Nephron progenitor cell (in vitro differentiated cells): ENCODE results near the gene ERBB4.
A peak's percentile ranks its signal among the peaks of the same experiment; 100 is the strongest.

Source experiments
- DNase-seq: peaks from one replicate; pipeline ENCODE4 v3.0.0; 2021
- H3K27ac Mint-ChIP-seq: 2 replicates; pipeline ENCODE4 v1.8.0; 2021; ENCODE audit warnings: mild to moderate bottlenecking, moderate library complexity, mixed read lengths
- H3K27me3 Mint-ChIP-seq: 2 replicates; pipeline ENCODE4 v1.8.0; 2021; ENCODE audit warnings: mild to moderate bottlenecking, low read depth, mixed read lengths; ENCODE audit not compliant: poor library complexity
- H3K36me3 Mint-ChIP-seq: 2 replicates; pipeline ENCODE4 v1.8.0; 2021; ENCODE audit warnings: low read depth, mixed read lengths
- H3K4me1 Mint-ChIP-seq: 2 replicates; pipeline ENCODE4 v1.8.0; 2021; ENCODE audit warnings: mixed read lengths
- H3K4me3 Mint-ChIP-seq: 2 replicates; pipeline ENCODE4 v1.8.0; 2021; ENCODE audit warnings: mild to moderate bottlenecking, moderate library complexity, mixed read lengths
- H3K9me3 Mint-ChIP-seq: 2 replicates; pipeline ENCODE4 v1.8.0; 2021; ENCODE audit warnings: mild to moderate bottlenecking, moderate library complexity, mixed read lengths
- TF ChIP-seq, protein P1 (sequence below): fragments of 200-600 bp; sonication (generic); IDR thresholded peaks from 2 replicates; pipeline ENCODE4 v1.5.0; 2021; ENCODE audit warnings: antibody characterized with exemption

ERBB4 gene

DNA sequence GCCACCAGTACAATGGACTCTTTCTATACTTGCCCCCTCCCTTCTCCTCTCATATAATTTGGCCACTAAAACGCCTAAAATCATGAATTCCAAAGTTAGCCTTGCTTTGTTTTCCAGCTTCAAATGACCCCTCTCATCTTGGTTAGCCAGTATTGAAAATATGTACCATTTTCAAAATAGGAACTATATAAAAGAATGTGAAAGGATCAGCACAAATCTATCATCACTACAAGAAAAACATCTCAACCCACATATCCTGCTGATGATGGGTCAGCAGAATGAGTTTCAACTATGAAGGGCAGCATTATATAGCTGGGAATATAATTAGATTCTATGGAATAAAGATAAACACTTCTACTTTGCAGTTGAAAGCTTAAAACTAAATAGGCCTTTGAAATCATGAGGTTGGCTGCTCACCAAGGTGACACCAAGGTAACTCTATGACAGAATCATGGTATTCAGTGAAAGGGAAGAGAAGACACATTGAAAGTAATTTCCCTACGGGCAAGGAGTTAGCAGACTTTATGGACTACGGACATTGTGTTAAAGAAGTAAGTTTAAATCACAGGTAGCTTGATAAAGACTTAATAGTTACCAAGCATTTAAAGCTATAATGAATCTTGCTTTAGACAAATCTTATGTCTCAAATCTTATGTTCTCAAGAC, 1109.2 kb downstream of the ERBB4 start:
- no peaks in the 10 kb centered on the region for H3K36me3 Mint-ChIP-seq
- H3K4me1 Mint-ChIP-seq: no peaks in the 10 kb centered on the region
- H3K27ac Mint-ChIP-seq: no peak overlapping the region
- H3K4me3 Mint-ChIP-seq: no peak overlapping the region
- no peaks in the 10 kb centered on the region for H3K9me3 Mint-ChIP-seq
- TF ChIP-seq, protein P1, sequence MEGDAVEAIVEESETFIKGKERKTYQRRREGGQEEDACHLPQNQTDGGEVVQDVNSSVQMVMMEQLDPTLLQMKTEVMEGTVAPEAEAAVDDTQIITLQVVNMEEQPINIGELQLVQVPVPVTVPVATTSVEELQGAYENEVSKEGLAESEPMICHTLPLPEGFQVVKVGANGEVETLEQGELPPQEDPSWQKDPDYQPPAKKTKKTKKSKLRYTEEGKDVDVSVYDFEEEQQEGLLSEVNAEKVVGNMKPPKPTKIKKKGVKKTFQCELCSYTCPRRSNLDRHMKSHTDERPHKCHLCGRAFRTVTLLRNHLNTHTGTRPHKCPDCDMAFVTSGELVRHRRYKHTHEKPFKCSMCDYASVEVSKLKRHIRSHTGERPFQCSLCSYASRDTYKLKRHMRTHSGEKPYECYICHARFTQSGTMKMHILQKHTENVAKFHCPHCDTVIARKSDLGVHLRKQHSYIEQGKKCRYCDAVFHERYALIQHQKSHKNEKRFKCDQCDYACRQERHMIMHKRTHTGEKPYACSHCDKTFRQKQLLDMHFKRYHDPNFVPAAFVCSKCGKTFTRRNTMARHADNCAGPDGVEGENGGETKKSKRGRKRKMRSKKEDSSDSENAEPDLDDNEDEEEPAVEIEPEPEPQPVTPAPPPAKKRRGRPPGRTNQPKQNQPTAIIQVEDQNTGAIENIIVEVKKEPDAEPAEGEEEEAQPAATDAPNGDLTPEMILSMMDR: no peak
- no peak for DNase-seq
- H3K27me3 Mint-ChIP-seq: no peaks in the 10 kb centered on the region

DNA sequence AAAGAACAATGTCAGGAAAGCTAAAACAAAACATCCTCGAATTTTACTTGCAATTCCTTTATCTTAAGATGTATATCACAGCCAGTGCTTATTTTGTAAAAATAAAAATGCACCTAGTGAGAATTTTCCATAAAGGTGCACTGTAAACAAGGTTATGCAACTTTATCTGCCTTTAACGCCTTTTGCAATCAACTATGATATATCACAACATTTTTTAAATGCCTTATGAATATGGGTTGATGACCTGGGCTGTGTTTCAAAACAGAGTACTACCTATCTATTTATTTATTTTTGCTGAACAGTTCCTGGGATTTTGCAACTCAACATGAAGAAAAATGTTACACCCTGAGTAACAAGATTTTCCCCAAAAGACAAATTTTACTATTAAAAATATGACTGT, 1112.4 kb downstream of the ERBB4 start:
- no peaks in the 10 kb centered on the region for H3K27me3 Mint-ChIP-seq
- no peaks in the 10 kb centered on the region for H3K4me1 Mint-ChIP-seq
- no peak overlapping the region for H3K4me3 Mint-ChIP-seq
- no peaks in the 10 kb centered on the region for H3K36me3 Mint-ChIP-seq
- no peak for DNase-seq
- TF ChIP-seq, protein P1: no peak
- no peak overlapping the region for H3K27ac Mint-ChIP-seq
- H3K9me3 Mint-ChIP-seq: no peaks in the 10 kb centered on the region

DNA sequence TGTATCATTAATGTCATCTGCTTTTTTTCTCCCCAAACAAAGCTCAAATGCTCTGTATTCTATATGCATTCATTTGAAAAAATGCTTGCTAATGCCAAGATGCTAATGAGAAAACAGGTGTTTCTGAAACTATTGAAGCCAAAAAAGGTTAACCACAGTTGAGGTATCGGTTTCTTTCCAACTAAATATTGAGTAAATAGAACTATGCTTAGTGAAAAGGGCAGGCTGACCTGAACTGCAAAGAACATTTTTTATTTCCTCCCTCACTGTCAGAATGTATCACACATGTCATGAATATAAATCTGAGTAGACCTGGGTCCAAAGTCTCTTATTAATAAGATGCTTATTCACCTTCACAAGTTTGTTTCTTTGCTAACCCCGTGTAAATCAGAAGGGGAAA, 1115.6 kb downstream of the ERBB4 start:
- H3K4me3 Mint-ChIP-seq: no peak overlapping the region

GRCh38 chr2:211417544-211417943, 1121.1 kb downstream of the ERBB4 start:
- peaks cover 5% of the 10 kb centered on the region for H3K4me1 Mint-ChIP-seq
- no peaks in the 10 kb centered on the region for H3K36me3 Mint-ChIP-seq
- H3K27me3 Mint-ChIP-seq: no peaks in the 10 kb centered on the region
- no peak overlapping the region for H3K27ac Mint-ChIP-seq
- H3K4me3 Mint-ChIP-seq: no peak overlapping the region
- H3K9me3 Mint-ChIP-seq: peaks cover 10% of the 10 kb centered on the region
- no peak for DNase-seq
- TF ChIP-seq, protein P1: no peak

More for the DNA sequence above, 1115.6 kb downstream of the ERBB4 start:
- Mint-ChIP-seq H3K4me1 (no peaks in the 10 kb centered on the region), H3K36me3 (no peaks in the 10 kb centered on the region), H3K9me3 (no peaks in the 10 kb centered on the region), H3K27ac (no peak overlapping the region), H3K27me3 (no peaks in the 10 kb centered on the region)
- no peak for DNase-seq
- TF ChIP-seq, protein P1: no peak

DNA sequence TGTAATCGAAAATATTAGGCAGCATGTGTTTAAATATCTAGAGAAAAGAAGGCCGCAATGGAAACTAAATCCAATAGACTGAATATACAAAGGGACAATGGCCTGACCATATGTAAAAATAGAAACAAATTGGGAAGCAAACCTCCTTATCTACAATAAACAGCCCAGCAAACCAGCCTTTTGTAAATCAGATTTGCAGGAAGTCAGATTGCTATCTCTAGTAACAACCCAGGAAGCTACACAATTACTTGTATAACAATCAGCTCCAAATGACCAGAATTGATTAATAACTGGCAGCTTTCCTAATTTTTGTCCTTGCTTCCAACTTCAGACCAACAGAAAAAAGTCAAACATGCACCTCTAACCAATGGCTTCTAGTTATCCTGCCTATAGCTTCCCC, 1122.2 kb downstream of the ERBB4 start:
- H3K27me3 Mint-ChIP-seq: no peaks in the 10 kb centered on the region
- peaks cover 5% of the 10 kb centered on the region for H3K4me1 Mint-ChIP-seq
- no peak for DNase-seq
- H3K4me3 Mint-ChIP-seq: no peak overlapping the region
- H3K9me3 Mint-ChIP-seq: peaks cover 10% of the 10 kb centered on the region
- no peak overlapping the region for H3K27ac Mint-ChIP-seq
- TF ChIP-seq, protein P1: no peak
- no peaks in the 10 kb centered on the region for H3K36me3 Mint-ChIP-seq

DNA sequence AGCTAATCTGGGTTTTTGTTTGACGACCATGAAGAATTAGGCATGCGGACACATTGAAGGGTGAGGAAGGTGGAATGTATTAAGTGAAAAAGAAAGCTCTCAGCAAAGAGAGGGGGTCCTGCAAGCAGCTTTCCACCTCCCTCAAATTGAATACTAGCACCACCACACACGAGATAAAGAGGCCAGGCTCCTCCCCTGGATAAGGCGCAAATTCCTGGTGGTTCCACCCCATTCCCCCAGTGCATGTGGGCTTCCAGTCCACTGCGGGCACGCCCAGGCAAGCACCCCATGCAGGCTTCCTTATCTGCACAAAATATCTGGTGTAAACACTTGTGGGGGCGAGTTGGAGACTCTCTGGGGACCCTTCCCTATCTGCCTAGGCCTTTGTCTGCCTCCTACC, 1124.9 kb downstream of the ERBB4 start:
- TF ChIP-seq, protein P1: no peak
- no peak for DNase-seq
- Mint-ChIP-seq H3K4me1 (peaks cover 5% of the 10 kb centered on the region), H3K4me3 (no peak overlapping the region), H3K36me3 (no peaks in the 10 kb centered on the region), H3K27me3 (no peaks in the 10 kb centered on the region), H3K27ac (peak overlapping the region; percentile 33), H3K9me3 (peaks cover 10% of the 10 kb centered on the region)
